Tibial nerve (tissue), 4 donors: ENCODE data around the gene CSPG4. TPM values are rescaled to one million over a fixed set of nuclear protein-coding genes. Genes with fewer than 3 reads are reported as not detected.

Experiments
- DNase-seq, 2 donors: peaks; one replicate each; pipeline ENCODE4 v3.0.0-alpha.2; 2019; ENCODE audit warnings: low spot score in 2 of 2
- H3K27ac ChIP-seq, 4 donors: fragments of 200-600 bp; sonication (generic) in 3 of 4; one replicate each; pipeline ENCODE4 v1.5.1; 2017 to 2019; ENCODE audit warnings: mild to moderate bottlenecking in 1 of 4
- H3K27me3 ChIP-seq, 2 donors: fragments of 200-600 bp; sonication (generic) in 1 of 2; one replicate each; pipeline versions ENCODE4 v1.5.1 to v1.6.0; 2017 to 2019
- H3K36me3 ChIP-seq, 3 donors: fragments of 200-600 bp; sonication (generic); one replicate each; pipeline ENCODE4 v1.5.1; 2018 to 2019
- H3K4me1 ChIP-seq, 4 donors: fragments of 200-600 bp; sonication (generic) in 3 of 4; one replicate each; pipeline ENCODE4 v1.5.1; 2017 to 2019
- H3K4me3 ChIP-seq, 4 donors: fragments of 200-600 bp; sonication (generic) in 3 of 4; one replicate each; pipeline ENCODE4 v1.5.1; 2017 to 2019; ENCODE audit warnings: mild to moderate bottlenecking in 1 of 4, moderate library complexity in 1 of 4
- H3K9me3 ChIP-seq, 4 donors: fragments of 200-600 bp; sonication (generic) in 3 of 4; one replicate each; pipeline ENCODE4 v1.5.1; 2017 to 2019
- EP300 ChIP-seq, 2 donors: sonication (generic); formaldehyde crosslinking; IDR thresholded peaks; one replicate each; pipeline ENCODE4 v1.6.1; 2017; ENCODE audit warnings: antibody characterized with exemption in 2 of 2, mild to moderate bottlenecking in 1 of 2
- POLR2A ChIP-seq, 2 donors: fragments of 450-650 bp; IDR thresholded peaks; one replicate each; pipeline ENCODE4 v1.6.1; 2017; ENCODE audit warnings: antibody characterized with exemption in 2 of 2, mild to moderate bottlenecking in 2 of 2, moderate library complexity in 2 of 2
- whole genome bisulfite sequencing, 2 donors: methylation state at CpG; one replicate each; pipeline ENCODE4 v1.1.5; 2018; 5-methylcytosine and 5-hydroxymethylcytosine counted together
- total RNA-seq, 4 donors: library from RNA; depleted of rRNA; stranded (reverse); fragments of >200 nt; gene quantifications; one replicate each; pipeline ENCODE4 v1.1.0, GENCODE V29; 2016
- TF ChIP-seq, protein P1 (sequence below), 5 experiments: fragments of 200-600 bp in 3 of 5; fragments of 450-650 bp in 2 of 5; sonication (generic) in 3 of 5; IDR thresholded peaks; one replicate each; pipeline ENCODE4 v1.5.1; 2016 to 2019; ENCODE audit warnings: antibody characterized with exemption in 5 of 5, mild to moderate bottlenecking in 3 of 5, moderate library complexity in 2 of 5

The CSPG4 gene
- total RNA-seq, 4 donors from 2014 or later: 100 to 132 (median 115) TPM

DNA sequence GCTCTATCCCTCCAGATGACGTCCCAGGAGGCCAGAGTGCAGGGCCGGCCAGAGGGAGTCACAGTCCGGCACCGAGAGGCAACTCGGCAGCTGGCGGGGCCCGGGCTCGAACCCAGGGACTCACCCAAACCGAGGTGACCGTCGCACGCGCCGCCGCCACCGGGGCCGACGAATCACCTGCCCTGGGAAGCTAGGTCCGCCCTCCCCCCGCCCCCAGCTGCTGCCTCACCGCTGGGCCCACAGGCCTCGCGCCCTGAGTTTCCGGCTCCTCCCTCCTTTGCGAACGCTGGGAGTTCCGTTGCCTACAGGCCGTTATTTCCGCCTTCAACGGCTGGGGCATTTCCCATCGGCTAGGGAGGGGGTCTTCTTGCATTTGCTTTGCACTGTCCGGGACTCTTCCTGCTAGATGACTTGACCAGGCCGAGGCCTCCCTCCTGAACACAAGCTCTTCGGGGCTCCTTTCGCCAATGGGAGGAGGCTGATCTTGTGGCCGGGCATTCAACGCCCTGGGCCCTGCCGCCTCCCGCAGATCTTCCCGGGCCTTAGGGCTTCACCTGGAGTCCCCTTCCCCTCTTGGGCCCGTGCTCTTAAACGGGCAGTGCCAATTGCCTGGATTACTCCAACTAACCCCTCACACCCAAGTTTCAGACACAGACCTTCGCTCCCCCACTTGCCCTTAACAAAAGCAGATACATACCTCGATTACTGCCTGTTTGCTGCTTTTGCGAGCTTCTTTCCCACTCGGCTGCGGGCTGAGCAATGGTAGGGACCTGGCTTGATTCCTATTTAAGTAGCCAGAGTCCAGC, 86.9 kb downstream of the CSPG4 start, which contains the start of gene SNUPN:
Gene SNUPN (minus strand): TSS at position 184 of the 806 bp plus-strand sequence. CDS start 4,674 bp downstream, outside the sequence.
- DNase-seq: peak; percentile 87 to 90
- Histone ChIP-seq H3K27me3 (no peaks in the 10 kb centered on the region), H3K27ac (peak within 1 kb of the TSS; percentile 75 to 96 (median 95)), H3K4me1 (peaks cover 0 to 32% (median 14%) of the 10 kb centered on the region in 4 donors), H3K9me3 (no peaks in the 10 kb centered on the region), H3K36me3 (no peaks in the 10 kb centered on the region), H3K4me3 (peak within 1 kb of the TSS; percentile 70 to 96 (median 88))
- TF ChIP-seq POLR2A (IDR thresholded peaks at IDR 0.05): peak in 1 of 2 donors; percentile 65
- TF ChIP-seq EP300 (IDR thresholded peaks at IDR 0.05): peak; percentile 51 to 93
- TF ChIP-seq, protein P1, sequence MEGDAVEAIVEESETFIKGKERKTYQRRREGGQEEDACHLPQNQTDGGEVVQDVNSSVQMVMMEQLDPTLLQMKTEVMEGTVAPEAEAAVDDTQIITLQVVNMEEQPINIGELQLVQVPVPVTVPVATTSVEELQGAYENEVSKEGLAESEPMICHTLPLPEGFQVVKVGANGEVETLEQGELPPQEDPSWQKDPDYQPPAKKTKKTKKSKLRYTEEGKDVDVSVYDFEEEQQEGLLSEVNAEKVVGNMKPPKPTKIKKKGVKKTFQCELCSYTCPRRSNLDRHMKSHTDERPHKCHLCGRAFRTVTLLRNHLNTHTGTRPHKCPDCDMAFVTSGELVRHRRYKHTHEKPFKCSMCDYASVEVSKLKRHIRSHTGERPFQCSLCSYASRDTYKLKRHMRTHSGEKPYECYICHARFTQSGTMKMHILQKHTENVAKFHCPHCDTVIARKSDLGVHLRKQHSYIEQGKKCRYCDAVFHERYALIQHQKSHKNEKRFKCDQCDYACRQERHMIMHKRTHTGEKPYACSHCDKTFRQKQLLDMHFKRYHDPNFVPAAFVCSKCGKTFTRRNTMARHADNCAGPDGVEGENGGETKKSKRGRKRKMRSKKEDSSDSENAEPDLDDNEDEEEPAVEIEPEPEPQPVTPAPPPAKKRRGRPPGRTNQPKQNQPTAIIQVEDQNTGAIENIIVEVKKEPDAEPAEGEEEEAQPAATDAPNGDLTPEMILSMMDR (IDR thresholded peaks at IDR 0.05): peak in 2 of 5 experiments; percentile 16 to 53
- WGBS, 2 donors: 3 to 4% methylated on average over 18 to 25 of the region's 47 CpGs

Other genes with a start within 250 kb of the CSPG4 start
- gene PTPN9, start 133.5 kb downstream of the CSPG4 start, total RNA-seq: 10 to 100 TPM; 24.3 to 45.0 (median 32.0) TPM
- 10 to 100 TPM; 16.3 to 35.1 (median 23.7) TPM for gene SNUPN, start 87.1 kb downstream of the CSPG4 start, total RNA-seq
- gene IMP3, start 72.6 kb downstream of the CSPG4 start, total RNA-seq: 100 to 1,000 TPM; 163 to 179 (median 170) TPM
- gene SNX33, start 64.9 kb downstream of the CSPG4 start, total RNA-seq: 10 to 100 TPM; 29.7 to 44.9 (median 31.1) TPM
- 10 to 100 TPM; 39.8 to 49.5 (median 46.2) TPM for gene UBE2Q2, start 130.6 kb upstream of the CSPG4 start, total RNA-seq
- 10 to 100 TPM in 3 of 4 donors, 1 to 10 TPM in 1; 9.9 to 16.7 (median 11.8) TPM for gene FBXO22, start 191.0 kb upstream of the CSPG4 start, total RNA-seq